ENCODE data around the gene CBARP.
"Not testable (repeated sequence)": the region's sequence is repeated elsewhere in the genome, so short reads cannot be mapped to it uniquely, and the experiment has no call there.

CBARP gene

DNA sequence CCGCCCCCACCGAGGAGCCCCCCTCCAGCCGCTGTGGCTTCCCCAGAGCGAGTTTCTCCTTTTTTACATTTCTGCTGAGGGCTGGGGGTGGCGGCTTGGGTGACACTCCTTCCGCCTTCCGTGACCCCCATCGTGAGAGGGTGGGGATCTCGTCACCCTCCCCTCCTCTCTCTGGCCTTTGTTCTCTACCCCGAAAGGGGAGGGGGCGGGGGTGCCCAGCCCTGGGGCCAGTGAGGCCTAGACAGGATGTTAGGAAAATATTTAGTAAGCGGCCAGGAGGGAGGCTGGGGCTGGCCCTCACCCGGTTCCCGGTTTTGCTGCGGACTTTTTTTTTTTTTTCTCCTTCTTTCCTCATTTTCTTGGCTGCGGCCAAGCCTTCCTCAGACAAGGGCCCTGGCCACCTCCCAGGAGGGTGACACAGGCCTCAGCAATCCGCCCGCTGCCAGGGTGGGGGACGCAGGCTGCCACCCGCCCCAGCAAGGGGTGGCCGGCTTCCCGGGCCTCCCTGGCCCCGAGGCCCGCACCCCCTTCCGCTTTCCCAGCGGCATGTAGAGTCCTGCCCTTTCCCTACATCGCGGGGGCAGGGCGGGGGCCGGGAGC, 14.5 kb upstream of the CBARP start:
- in situ Hi-C loops (cut with HindIII; ENCODE audit: low pct_unique_long_range_greater_than_20kb, low sequenced_read_pairs) = no loop called here
- peak in 1 of 2 experiments; percentile 68 for DNase-seq (ENCODE audit: low read depth in 1 of 2, low spot score in 1 of 2)
- TF ChIP-seq JUND (IDR thresholded peaks at IDR 0.05; ENCODE audit: low read depth) = no peak

DNA sequence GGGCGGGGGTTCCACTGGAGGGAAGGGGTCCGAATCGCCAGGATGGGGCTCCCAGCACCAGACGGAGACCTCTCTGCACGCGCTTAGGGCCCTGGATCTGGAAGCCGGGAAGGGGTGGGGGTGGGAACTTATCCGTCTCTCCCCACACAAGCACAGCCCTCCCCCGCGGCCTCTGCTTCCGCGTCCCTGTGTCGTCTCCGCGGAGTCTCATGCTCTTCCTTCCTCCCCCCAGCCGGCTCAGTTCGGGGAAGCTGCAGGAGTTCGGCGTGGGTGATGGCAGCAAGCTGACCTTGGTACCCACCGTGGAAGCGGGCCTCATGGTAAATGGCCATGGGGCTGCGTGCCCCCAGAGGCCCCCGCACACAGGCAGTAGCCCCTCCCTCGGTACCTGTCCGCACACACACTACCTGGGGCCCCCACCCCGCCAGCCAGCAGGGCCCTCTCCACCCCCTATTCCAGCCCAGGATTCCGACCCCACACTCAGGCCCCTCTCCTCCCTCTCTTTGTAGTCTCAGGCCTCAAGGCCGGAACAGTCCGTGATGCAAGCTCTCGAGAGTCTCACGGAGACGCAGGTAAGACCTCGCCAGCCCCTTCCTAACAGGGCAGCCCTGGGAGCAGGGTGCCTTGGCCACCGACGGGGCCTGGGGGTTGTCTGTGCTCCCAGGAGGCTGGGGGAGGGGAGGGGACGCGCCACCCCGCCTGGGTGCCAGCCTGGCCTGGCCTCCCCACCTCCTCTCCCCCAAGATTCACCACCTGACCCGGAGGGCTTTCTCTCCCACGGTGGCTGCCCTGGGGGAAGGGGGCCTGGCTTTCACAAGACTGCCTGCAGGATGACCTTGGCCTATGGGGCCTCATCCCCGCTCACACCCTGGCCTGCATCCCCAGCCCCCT, 13.8 kb upstream of the CBARP start:
- in situ Hi-C loops (cut with HindIII; ENCODE audit: low pct_unique_long_range_greater_than_20kb, low sequenced_read_pairs) = no loop called here
- peak in 1 of 2 experiments; percentile 84 for DNase-seq (ENCODE audit: low read depth in 1 of 2, low spot score in 1 of 2)
- no peak for TF ChIP-seq JUND (IDR thresholded peaks at IDR 0.05; ENCODE audit: low read depth)

DNA sequence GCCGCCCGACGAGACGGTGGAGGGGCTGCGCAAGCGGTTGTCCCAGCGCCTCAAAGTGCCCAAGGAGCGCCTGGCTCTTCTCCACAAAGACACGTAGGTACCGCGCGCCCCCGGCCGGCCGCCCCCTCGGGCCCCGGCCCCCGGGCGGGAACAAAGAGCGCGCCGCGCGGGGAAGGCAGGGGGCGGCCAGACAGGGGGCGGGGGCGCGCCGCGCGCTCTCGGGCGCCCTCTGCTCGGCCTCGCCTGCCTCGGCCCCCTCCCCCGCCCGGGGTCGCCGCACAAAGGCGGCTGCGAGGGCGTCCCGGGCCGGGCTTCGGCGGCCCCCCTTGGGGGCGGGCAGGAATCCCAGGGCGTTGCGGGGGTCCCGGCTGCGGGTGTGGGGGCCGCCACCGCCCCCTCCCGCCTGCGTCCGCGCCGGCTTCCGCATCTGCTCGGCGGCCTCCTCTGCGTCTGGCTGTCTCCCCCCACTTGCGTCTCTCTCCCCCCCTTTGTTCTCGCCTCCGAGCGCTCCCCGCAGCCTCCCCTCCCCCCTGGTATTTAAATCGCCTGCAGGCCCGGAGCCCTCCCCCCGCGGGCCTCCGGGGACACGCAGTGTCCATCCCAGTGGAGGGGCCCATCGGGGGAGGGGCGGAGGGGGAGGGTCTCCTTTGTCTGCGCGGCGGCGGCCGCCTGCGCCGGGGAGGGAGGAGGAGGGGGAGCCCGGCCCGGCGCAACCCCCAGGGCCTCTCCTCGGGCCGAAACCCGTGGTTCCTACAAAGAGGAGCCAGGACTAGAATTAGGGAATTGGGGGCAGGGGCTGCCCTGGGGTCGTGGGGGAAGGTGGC, 12.8 kb upstream of the CBARP start:
- DNase-seq (ENCODE audit: low read depth in 1 of 2, low spot score in 1 of 2) = no peak
- in situ Hi-C loops (cut with HindIII; ENCODE audit: low pct_unique_long_range_greater_than_20kb, low sequenced_read_pairs) = no loop called here
- TF ChIP-seq JUND (IDR thresholded peaks at IDR 0.05; ENCODE audit: low read depth) = no peak

DNA sequence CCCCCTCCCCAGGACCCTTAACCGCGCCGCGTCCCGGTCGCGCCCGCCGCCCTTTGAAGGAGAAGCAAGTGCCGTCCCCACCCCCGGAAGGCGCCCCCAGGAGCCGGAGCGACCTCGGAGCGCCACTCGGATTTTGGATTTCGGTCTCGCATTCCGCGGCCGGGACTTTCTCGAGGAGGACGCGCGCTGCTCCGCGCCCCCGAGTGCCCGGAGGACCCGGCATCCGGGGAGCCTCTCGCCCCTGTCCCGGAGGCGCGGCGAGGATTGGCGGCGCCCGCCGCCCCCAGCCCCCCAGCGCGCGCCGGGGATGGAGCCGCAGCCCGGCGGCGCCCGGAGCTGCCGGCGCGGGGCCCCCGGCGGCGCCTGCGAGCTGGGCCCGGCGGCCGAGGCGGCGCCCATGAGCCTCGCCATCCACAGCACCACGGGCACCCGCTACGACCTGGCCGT, 12.2 kb upstream of the CBARP start:
- DNase-seq (ENCODE audit: low read depth in 1 of 2, low spot score in 1 of 2) = no peak
- in situ Hi-C loops (cut with HindIII; ENCODE audit: low pct_unique_long_range_greater_than_20kb, low sequenced_read_pairs) = no loop called here
- no peak for TF ChIP-seq JUND (IDR thresholded peaks at IDR 0.05; ENCODE audit: low read depth)

DNA sequence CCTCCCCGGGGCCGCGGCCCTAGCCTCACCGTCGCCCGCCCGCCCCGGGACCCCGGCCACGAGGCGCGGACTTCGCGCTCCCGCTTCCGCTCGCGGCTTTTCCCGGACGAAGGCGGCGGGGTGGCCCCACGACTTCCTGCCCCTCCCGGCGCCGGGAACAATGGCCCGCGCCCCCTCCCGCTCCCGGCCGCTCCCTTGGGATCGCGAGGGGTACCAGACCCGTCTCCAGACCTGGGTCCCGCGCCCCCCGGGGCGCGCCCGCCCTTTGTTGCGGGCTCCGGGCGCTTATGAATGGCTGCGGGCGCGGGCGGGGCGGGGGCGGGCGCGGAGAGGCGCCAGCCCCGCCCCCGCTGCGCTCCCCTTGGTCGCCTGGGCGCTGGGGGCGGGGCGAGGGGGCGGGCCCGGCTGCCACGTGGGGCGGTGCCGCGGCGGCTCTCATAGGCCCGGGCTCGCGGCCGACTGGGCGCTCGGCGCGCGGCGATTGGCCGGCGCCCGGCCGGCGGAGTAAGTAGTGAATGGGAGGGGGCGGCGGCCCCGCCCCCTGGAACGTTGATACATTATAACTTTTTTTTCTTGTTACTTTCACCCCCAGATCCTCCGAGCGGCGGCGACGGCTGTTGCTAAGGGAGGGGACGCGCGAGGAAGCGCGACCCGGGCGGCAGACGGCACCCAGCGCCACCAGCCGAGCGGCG, 11.6 kb upstream of the CBARP start:
- TF ChIP-seq JUND (IDR thresholded peaks at IDR 0.05; ENCODE audit: low read depth) = no peak
- in situ Hi-C loops (cut with HindIII; ENCODE audit: low pct_unique_long_range_greater_than_20kb, low sequenced_read_pairs) = no loop called here

DNA sequence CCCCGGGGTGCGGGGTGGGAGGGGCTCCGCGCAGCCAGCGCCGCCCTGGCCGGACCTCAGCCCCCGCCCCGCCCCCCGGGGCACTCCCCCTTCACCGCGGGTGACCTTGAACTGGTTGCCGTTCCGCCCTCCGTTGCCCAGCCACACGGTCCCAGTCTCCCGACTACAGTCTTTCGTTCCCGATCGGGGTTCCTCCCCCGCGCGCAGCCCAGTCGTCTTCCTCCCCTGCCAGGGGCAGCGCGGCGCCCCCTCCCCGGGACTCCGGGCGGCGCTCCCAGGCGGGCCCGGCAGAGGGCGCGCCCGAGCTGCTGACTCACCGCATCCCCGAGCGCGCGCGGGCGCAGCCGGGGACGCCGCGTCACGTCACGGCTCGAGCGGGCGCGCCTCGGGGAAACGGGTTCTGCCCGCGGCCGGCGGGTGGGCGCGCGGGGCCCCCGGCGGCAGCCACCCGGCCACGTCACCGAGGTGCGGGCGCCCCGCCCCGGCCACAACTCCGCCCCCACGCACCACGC, 11.0 kb upstream of the CBARP start:
- peak in 1 of 2 experiments; percentile 80 for DNase-seq (ENCODE audit: low read depth in 1 of 2, low spot score in 1 of 2)
- TF ChIP-seq JUND (IDR thresholded peaks at IDR 0.05; ENCODE audit: low read depth) = no peak
- in situ Hi-C loops (cut with HindIII; ENCODE audit: low pct_unique_long_range_greater_than_20kb, low sequenced_read_pairs) = no loop called here

More for the DNA sequence above, 11.6 kb upstream of the CBARP start:
- peak; percentile 89 to 95 for DNase-seq (ENCODE audit: low read depth in 1 of 2, low spot score in 1 of 2)

DNA sequence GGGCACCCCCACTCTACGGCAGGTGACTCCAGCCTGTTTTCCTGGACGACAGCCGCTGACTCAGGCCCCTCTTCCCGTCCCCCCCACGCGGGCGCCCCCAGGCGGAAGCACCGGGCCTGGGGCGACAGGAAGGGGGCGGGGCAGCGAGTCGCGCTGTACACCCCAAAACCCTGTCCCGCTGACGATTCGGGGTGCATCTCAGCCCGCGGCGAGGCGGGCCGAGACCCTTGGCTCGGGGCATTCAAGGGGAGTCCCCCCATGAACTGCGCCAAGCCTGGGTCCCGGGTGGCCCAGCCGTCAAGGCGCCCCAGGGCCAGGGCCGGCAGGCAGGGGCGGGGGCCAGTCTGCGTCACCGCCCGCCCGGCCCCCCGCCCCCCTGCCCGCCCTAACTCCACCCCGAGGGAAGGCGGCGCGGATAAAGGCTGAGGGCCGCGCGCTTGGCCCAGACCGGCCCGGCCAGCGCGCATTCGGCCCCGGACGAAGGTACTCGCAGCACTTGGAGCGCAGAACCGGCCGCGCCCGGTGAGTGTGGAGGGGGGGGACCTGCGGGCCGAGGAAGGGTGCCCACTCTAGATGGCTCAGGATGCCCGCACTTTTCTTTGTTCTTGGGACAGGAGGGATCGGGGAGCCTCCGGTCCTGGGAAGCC, 10.5 kb upstream of the CBARP start, which contains the start of gene MIDN:
MIDN (plus strand) TSS at position 445 of the 647 bp plus-strand sequence. CDS start 1,714 bp downstream, outside the sequence.
- no peak for TF ChIP-seq JUND (IDR thresholded peaks at IDR 0.05; ENCODE audit: low read depth)
- peak in 1 of 2 experiments; percentile 90 for DNase-seq (ENCODE audit: low read depth in 1 of 2, low spot score in 1 of 2)
- in situ Hi-C loops (cut with HindIII; ENCODE audit: low pct_unique_long_range_greater_than_20kb, low sequenced_read_pairs) = no loop called here

DNA sequence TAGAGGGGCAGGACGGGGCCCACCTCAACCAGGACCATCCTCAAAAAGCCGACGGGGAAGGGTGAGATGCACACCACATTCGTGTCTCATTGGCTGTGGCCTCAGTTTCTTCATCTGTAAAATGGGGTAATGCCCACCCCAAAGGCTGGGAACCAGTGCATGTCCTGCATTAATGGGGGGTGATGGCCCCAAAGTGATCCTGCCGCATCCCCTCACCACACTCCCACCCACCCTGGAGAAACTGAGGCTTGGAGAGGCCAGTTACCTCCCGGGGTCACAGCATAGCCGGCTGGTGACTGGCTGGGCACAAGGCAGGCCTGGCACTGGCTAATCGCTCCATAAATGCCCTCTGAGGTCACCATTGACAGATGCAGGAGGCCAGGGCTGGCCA, 9.9 kb upstream of the CBARP start:
- no peak for TF ChIP-seq JUND (IDR thresholded peaks at IDR 0.05; ENCODE audit: low read depth)
- DNase-seq (ENCODE audit: low read depth in 1 of 2, low spot score in 1 of 2) = no peak
- in situ Hi-C loops (cut with HindIII; ENCODE audit: low pct_unique_long_range_greater_than_20kb, low sequenced_read_pairs) = no loop called here

DNA sequence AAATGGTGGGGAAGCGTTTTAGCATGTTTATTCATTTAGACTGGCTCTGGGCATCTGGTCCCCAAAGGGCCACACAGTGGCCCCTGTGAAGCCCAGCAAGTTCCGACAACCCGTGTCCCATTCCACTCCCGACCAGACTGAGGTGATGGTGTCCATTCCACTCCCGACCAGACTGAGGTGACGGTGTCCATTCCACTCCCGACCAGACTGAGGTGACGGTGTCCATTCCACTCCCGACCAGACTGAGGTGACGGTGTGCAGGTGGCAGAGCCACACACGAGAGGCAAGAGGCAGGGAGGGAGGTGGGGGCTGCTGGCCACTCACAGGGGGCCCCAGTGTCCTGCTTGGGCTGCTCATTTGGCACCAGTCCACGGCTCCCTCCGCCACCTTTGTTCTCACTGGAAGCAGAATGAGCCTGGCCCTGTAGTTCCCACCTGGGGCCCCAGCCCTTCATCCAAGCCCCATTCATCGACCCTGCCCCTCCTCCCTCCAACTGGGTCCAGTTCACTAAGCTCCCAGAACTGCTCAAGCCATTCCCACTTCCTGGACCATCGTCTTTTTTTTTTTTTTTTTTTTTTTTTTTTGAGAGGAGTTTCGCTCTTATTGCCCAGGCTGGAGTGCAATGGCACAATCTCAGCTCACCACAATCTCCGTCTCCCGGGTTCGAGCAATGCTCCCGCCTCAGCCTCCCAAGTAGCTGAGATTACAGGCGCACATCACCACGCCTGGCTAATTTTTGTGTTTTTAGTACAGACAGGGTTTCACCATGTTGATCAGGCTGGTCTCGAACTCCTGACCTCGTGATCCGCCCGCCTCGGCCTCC, 8.7 kb upstream of the CBARP start:
- DNase-seq (ENCODE audit: low read depth in 1 of 2, low spot score in 1 of 2); in situ Hi-C loops (cut with HindIII; ENCODE audit: low pct_unique_long_range_greater_than_20kb, low sequenced_read_pairs): not testable (repeated sequence)

DNA sequence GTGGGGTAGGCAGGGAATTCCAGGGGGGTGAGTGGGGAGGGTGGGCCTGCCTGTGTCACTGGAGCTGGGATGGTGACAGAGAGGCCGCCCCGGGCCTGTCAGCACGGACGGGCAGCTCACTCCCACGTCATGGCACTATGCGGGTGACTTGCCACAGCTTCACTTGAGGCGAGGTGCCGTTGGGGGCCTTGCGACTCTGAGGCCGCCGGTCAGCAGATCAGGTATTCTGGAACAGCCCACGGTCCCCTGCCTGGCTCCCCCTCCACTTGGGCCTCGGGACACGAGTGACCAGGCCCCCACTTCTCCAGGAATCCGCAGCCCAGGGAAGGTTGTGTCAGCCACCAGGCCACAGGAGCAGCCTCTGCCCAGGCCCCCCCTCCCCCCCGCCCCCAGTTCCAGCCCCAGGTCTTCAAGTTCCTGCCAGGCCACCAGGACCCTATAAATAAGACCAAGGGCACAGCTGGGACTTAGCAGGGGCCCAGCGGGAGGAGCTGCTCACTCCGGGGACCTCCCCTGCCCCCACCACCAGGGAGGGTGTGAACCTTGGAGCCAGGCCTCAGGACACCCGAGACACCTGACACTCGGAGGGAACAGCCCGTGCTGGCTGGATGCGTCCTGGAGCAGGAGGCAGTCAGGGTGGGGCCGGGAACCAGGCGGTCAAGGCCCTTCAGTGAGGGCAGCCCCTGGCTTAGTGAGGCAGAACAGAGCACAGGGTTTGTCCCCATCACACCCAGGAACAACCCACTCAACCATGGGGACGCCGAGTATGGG, 7.9 kb upstream of the CBARP start:
- DNase-seq (ENCODE audit: low read depth in 1 of 2, low spot score in 1 of 2) = no peak
- in situ Hi-C loops (cut with HindIII; ENCODE audit: low pct_unique_long_range_greater_than_20kb, low sequenced_read_pairs) = no loop called here
- no peak for TF ChIP-seq JUND (IDR thresholded peaks at IDR 0.05; ENCODE audit: low read depth)

Measured in T47D (cell line).